Coronary artery (tissue), 2 donors: ENCODE data around the gene SYNGR4.

Experiments used
- DNase-seq: peaks from one replicate; pipeline ENCODE4 v3.0.0-alpha.2; 2017; ENCODE audit warnings: low spot score
- H3K27ac ChIP-seq, 2 donors: fragments of 200-600 bp; sonication (generic); one replicate each; pipeline ENCODE4 v1.5.1; 2016 to 2019
- H3K4me3 ChIP-seq: fragments of 200-600 bp; sonication (generic); 2 replicates; pipeline ENCODE4 v1.5.1; 2016; ENCODE audit warnings: mild to moderate bottlenecking, moderate library complexity
- TF ChIP-seq, protein P1 (sequence below): fragments of 200-600 bp; sonication (generic); IDR thresholded peaks from one replicate; pipeline ENCODE4 v1.5.1; 2019; ENCODE audit warnings: antibody characterized with exemption

SYNGR4 gene

DNA sequence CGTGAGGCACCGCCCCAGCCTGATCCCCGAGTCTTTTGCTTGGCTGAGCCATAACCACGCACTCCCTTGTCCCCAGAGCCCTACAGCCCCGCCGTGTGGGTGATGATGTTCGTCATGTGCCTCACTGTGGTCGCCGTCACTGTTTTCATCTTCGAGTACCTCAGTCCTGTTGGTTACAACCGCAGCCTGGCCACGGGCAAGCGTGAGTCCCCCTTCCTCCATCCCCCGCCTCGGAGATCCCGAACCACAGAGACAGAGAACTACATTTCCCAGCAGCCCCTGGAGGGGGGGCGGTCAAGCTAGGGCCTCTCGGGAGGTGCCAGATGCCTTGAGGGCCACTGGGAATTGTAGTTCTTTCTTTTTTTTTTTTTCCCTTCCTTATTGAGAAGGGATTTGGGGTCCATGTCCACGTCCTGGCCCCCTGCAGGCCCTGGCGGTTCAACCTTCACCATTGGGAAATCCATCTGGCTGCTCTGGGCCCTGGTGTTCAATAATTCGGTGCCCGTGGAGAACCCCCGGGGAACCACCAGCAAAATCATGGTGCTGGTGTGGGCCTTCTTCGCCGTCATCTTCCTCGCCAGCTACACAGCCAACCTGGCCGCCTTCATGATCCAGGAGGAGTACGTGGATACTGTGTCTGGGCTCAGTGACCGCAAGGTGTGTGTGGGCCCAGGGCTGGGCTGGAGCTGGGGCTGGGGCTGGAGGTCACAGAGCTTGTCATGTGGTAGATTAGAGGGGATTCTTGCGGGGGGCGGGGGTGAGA is 55.2 kb downstream of the SYNGR4 start:
- DNase-seq = no peak
- TF ChIP-seq, protein P1, sequence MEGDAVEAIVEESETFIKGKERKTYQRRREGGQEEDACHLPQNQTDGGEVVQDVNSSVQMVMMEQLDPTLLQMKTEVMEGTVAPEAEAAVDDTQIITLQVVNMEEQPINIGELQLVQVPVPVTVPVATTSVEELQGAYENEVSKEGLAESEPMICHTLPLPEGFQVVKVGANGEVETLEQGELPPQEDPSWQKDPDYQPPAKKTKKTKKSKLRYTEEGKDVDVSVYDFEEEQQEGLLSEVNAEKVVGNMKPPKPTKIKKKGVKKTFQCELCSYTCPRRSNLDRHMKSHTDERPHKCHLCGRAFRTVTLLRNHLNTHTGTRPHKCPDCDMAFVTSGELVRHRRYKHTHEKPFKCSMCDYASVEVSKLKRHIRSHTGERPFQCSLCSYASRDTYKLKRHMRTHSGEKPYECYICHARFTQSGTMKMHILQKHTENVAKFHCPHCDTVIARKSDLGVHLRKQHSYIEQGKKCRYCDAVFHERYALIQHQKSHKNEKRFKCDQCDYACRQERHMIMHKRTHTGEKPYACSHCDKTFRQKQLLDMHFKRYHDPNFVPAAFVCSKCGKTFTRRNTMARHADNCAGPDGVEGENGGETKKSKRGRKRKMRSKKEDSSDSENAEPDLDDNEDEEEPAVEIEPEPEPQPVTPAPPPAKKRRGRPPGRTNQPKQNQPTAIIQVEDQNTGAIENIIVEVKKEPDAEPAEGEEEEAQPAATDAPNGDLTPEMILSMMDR = no peak
- Histone ChIP-seq H3K27ac (no peak overlapping the region), H3K4me3 (no peak overlapping the region)

DNA sequence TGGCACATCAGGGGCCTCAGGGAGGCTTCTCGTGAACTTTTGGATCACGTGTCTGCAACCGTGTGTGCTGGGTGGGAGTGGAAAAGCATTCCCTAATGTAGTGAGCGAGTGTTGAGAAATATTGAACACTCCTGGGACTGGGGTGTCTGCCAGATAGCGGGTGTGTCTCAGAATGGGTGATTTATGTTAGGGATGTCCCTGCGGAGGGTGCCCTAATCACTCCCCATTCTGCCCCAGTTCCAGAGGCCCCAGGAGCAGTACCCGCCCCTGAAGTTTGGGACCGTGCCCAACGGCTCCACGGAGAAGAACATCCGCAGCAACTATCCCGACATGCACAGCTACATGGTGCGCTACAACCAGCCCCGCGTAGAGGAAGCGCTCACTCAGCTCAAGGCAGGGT is 57.4 kb downstream of the SYNGR4 start:
- Histone ChIP-seq H3K4me3 (no peak overlapping the region), H3K27ac (no peak overlapping the region)
- no peak for DNase-seq
- TF ChIP-seq, protein P1 = no peak

DNA sequence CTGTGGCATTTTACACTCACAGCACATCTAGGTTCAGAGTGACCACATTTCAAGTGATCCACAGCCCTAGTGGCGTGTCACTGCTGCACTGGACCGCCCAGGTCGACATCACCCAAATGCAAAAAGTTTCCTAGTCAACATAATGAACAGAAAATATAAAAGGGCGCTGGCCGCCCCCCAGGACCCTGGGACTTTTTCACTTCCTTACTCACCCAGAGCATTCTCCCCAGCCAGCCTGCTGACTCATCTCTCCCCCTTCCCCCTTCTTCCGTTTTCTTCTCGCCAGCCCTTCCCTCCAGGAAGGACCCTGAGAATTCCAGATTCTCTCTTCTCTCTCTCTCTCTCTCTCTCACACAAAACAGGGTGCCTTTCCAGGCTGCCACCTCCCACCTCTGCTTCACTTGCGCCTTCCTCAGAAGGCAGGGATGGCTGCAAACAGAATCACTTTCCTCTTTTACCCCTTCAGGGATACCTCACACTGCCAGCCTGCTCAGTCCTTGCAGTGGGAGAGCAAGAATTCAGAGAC is 60.6 kb downstream of the SYNGR4 start:
- DNase-seq = no peak

More for the DNA sequence above, 60.6 kb downstream of the SYNGR4 start:
- TF ChIP-seq, protein P1 = no peak
- Histone ChIP-seq H3K4me3 (no peak overlapping the region), H3K27ac (no peak overlapping the region)
